K562 (cell line): ENCODE data around the gene ZCCHC3. TPM values are rescaled to one million over a fixed set of nuclear protein-coding genes. Genes with fewer than 3 reads are reported as not detected.

Experiments used
- ATAC-seq: fragments of 200-7000 bp; cut with Tn5 transposase; 3 replicates; pipeline ENCODE4 v1.9.1; 2020; ENCODE audit warnings: moderate library complexity
- BruUV-seq: library from RNA; stranded (reverse); fragments of 400-500 nt; replicated peaks from 2 replicates; lab custom pipeline; 2021; lab: Mats Ljungman, UMichigan
- CTCF ChIA-PET: fragments of 300-600 bp; formaldehyde crosslinking; extraction: SDS; loops from one replicate; lab custom pipeline; 2021; ENCODE audit warnings: low intra/inter-chr PET ratio; lab: Yijun Ruan, JAX
- POLR2A ChIA-PET: fragments of 300-600, 350-650 bp; sonication (Branson Sonifier 250); formaldehyde crosslinking; extraction: SDS; loops from one replicate; lab custom pipeline; 2021; ENCODE audit warnings: antibody characterized with exemption, inconsistent platforms; lab: Yijun Ruan, JAX
- DNase-seq, 4 experiments: peaks; one replicate each; pipeline versions ENCODE4 v3.0.0 to v3.0.0-alpha.2; 2011 to 2018; ENCODE audit warnings: low spot score in 3 of 4, mixed read lengths in 3 of 4; ENCODE audit errors: extremely low read depth in 1 of 4
- FAIRE-seq: peaks from 2 replicates; lab custom pipeline; 2011; peaks lifted over from hg19 to GRCh38; lab: Jason Lieb, UNC
- H2AFZ ChIP-seq: 2 replicates; pipeline ENCODE4 v1.6.0; 2011; ENCODE audit warnings: low read depth, low read length, control low read depth, inconsistent platforms
- H3K27ac ChIP-seq: fragments of 200-600 bp; 3 replicates; pipeline ENCODE4 v1.8.0; 2011; ENCODE audit warnings: low read depth, mild to moderate bottlenecking, control low read depth, inconsistent platforms, low read length, moderate library complexity, mixed read lengths; ENCODE audit errors: extremely low read depth
- H3K27me3 ChIP-seq, 2 experiments: fragments of 300-600 bp in 1 of 2; 2 replicates in 1 of 2; 3 replicates in 1 of 2; pipeline versions ENCODE4 v1.6.0 to v1.8.0; 2011; ENCODE audit warnings: inconsistent platforms in 2 of 2, low read length in 2 of 2, mild to moderate bottlenecking in 1 of 2, mixed read lengths in 1 of 2, moderate library complexity in 1 of 2; ENCODE audit not compliant: control insufficient read depth in 2 of 2, insufficient read depth in 2 of 2
- H3K36me3 ChIP-seq: fragments of 300-600 bp; 3 replicates; pipeline ENCODE4 v1.8.0; 2011; ENCODE audit warnings: mild to moderate bottlenecking, low read length, inconsistent platforms; ENCODE audit not compliant: control insufficient read depth, insufficient read depth
- H3K4me1 ChIP-seq, 2 experiments: fragments of 200-600 bp in 1 of 2; replicated peaks in 1 of 2; 2 replicates in 1 of 2; 3 replicates in 1 of 2; pipeline versions ENCODE4 v1.5.1 to v1.8.0; 2011; ENCODE audit warnings: inconsistent platforms in 2 of 2, low read length in 2 of 2, mild to moderate bottlenecking in 1 of 2, mixed read lengths in 1 of 2, moderate library complexity in 1 of 2; ENCODE audit not compliant: control insufficient read depth in 2 of 2, insufficient read depth in 2 of 2
- H3K4me2 ChIP-seq: 2 replicates; pipeline ENCODE4 v1.6.1; 2011; ENCODE audit warnings: low read length, control low read depth, inconsistent platforms, mixed read lengths; ENCODE audit not compliant: insufficient read depth
- H3K4me3 ChIP-seq: fragments of 200-600 bp; sonication (generic), shearing (Covaris generic); 2 replicates; pipeline ENCODE4 v1.5.1; 2016; ENCODE audit warnings: control low read depth, inconsistent platforms
- H3K79me2 ChIP-seq: fragments of 200-600 bp; 3 replicates; pipeline ENCODE4 v1.8.0; 2011; ENCODE audit warnings: low read length, inconsistent platforms; ENCODE audit not compliant: control insufficient read depth, insufficient read depth
- H3K9ac ChIP-seq, 2 experiments: 2 replicates each; pipeline versions ENCODE4 v1.6.0 to v1.6.1; 2011; ENCODE audit warnings: low read depth in 2 of 2, low read length in 2 of 2, control low read depth in 1 of 2, inconsistent platforms in 1 of 2, mild to moderate bottlenecking in 1 of 2, mixed read lengths in 1 of 2; ENCODE audit not compliant: insufficient read depth in 1 of 2
- H3K9me1 ChIP-seq: one replicate; pipeline ENCODE4 v1.6.0; 2011; ENCODE audit warnings: inconsistent platforms, mild to moderate bottlenecking, low read length, moderate library complexity; ENCODE audit not compliant: control insufficient read depth, insufficient read depth
- H3K9me3 ChIP-seq: replicated peaks from 2 replicates; pipeline ENCODE4 v1.5.1; 2011; ENCODE audit warnings: low read depth, low read length, inconsistent platforms; ENCODE audit not compliant: control insufficient read depth, insufficient read depth
- H4K20me1 ChIP-seq: replicated peaks from 2 replicates; pipeline ENCODE4 v1.6.1; 2011; ENCODE audit warnings: low read length, inconsistent platforms, mixed read lengths; ENCODE audit not compliant: control insufficient read depth, insufficient read depth
- ATF3 ChIP-seq, 2 experiments: fragments of 450-650 bp in 1 of 2; sonication (generic) in 1 of 2; formaldehyde crosslinking in 1 of 2; IDR thresholded peaks in 1 of 2; conservative IDR thresholded peaks in 1 of 2; 2 replicates each; pipeline versions ENCODE4 v1.6.1 to v1.8.1; 2016 to 2023; ENCODE audit warnings: mild to moderate bottlenecking in 2 of 2, moderate library complexity in 2 of 2, inconsistent platforms in 1 of 2, missing genetic modification reagents in 1 of 2
- BRCA1 ChIP-seq, 2 experiments: fragments of 450-650 bp in 1 of 2; sonication (generic) in 1 of 2; formaldehyde crosslinking in 1 of 2; IDR thresholded peaks; 2 replicates each; pipeline versions ENCODE4 v1.5.0 to v1.6.1; 2017 to 2020; ENCODE audit warnings: mild to moderate bottlenecking in 1 of 2, missing genetic modification reagents in 1 of 2
- E2F1 ChIP-seq: sonication (generic); formaldehyde crosslinking; IDR thresholded peaks from 2 replicates; pipeline ENCODE4 v1.8.1; 2023; ENCODE audit warnings: mild to moderate bottlenecking, missing genetic modification reagents, moderate library complexity
- MAFK ChIP-seq: IDR thresholded peaks from 2 replicates; pipeline ENCODE4 v1.6.1; 2011; ENCODE audit warnings: low read length, improper control_type of control experiment
- MBD2 ChIP-seq: sonication (generic); IDR thresholded peaks from 2 replicates; pipeline ENCODE4 v1.6.1; 2016; ENCODE audit warnings: low read depth, borderline replicate concordance
- PTRF ChIP-seq: fragments of 450-650 bp; IDR thresholded peaks from 2 replicates; pipeline ENCODE4 v1.6.1; 2016; ENCODE audit warnings: mild to moderate bottlenecking, missing genetic modification characterization, missing compliant biosample characterization
- RHOXF2B ChIP-seq: fragments of 250-450 bp; sonication (Bioruptor Pico); conservative IDR thresholded peaks from 2 replicates; pipeline ENCODE4 v1.5.1; 2021
- XRCC3 ChIP-seq: fragments of 450-650 bp; IDR thresholded peaks from 2 replicates; pipeline ENCODE4 v1.6.1; 2017; ENCODE audit warnings: mild to moderate bottlenecking, moderate library complexity
- ZBTB1 ChIP-seq: sonication (generic); formaldehyde crosslinking; IDR thresholded peaks from 2 replicates; pipeline ENCODE4 v1.8.1; 2023; ENCODE audit warnings: missing genetic modification reagents, low read depth, mild to moderate bottlenecking, borderline replicate concordance
- ZBTB26 ChIP-seq: fragments of 450-650 bp; formaldehyde crosslinking; IDR thresholded peaks from 2 replicates; pipeline ENCODE4 v1.4.0; 2022; ENCODE audit warnings: missing genetic modification characterization
- WGBS: fragments of 100-300 bp; shearing (Covaris generic); methylation state at CpG from one replicate; pipeline ENCODE4 v1.1.6; 2016; ENCODE audit warnings: low coverage, mixed read lengths; ENCODE audit not compliant: insufficient coverage; ENCODE audit errors: missing lambda C conversion rate; 5-methylcytosine and 5-hydroxymethylcytosine counted together
- in situ Hi-C: fragments of 300-500 bp; cut with MboI; formaldehyde crosslinking; loops from 4 replicates; pipeline ENCODE4 v1.15.0; 2018; ENCODE audit warnings: inconsistent platforms, mixed read lengths
- intact Hi-C: fragments of 100-400 bp; cut with micrococcal nuclease; formaldehyde crosslinking; loops from 2 replicates; pipeline ENCODE4 v1.14.2; 2022
- polyA plus RNA-seq, 8 experiments: library from polyadenylated mRNA; depleted of rRNA in 4 of 8; stranded (reverse) in 5 of 8; unstranded in 3 of 8; fragments of >200 nt; fragmentation: Nextera tagmentation in 2 of 8; fragmentation: Illumina TruSeq in 1 of 8; extraction: Ambion mirVana in 2 of 8; extraction: Trizol in 1 of 8; gene quantifications; 2 replicates each; pipeline versions ENCODE4 v1.2.1 to v1.2.3, GENCODE V29; 2011 to 2014; ENCODE audit warnings: inconsistent platforms in 1 of 8, missing spikeins in 1 of 8
- total RNA-seq, 7 experiments: library from RNA; depleted of rRNA in 6 of 7; stranded (reverse); fragments of >200 nt in 6 of 7; fragmentation: Illumina TruSeq in 2 of 7; extraction: Trizol in 2 of 7; gene quantifications; 2 replicates each; pipeline versions ENCODE4 v1.2.1 to v1.2.3, GENCODE V29; 2011 to 2021; ENCODE audit warnings: low replicate concordance in 1 of 7

The ZCCHC3 gene
- total and polyA plus RNA-seq, 9 of the 15 experiments (the other 6 are each of a cell fraction or from before 2014, with no cell fraction given), result 2.8 to 23.3 (median 16.5) TPM

GRCh38 chr20:301886-302848 is 4.8 kb downstream of the ZCCHC3 start:
- H3K9me3 ChIP-seq, result no peaks in the 10 kb centered on the region
- peaks cover 40% of the 10 kb centered on the region for H3K79me2 ChIP-seq
- no peak overlapping the region for H3K27ac ChIP-seq
- no peak overlapping the region for H3K9ac ChIP-seq
- ChIA-PET CTCF (no interaction called here), POLR2A (interaction anchor here (0.6 to 1.3 kb wide), 2 partner anchors 20 to 77 kb away, joined by 3 read pairs; no protein-coding TSS in a partner anchor)
- no TSS peak for BruUV-seq
- H3K27me3 ChIP-seq, result no peaks in the 10 kb centered on the region
- no peak overlapping the region for H3K4me3 ChIP-seq
- H2AFZ ChIP-seq, result no peak overlapping the region
- 85% methylated on average over 13 of the region's 13 CpGs for WGBS
- TF ChIP-seq XRCC3 (no peak), E2F1 (CRISPR knock-in tag) (no peak), BRCA1 (IDR thresholded peaks at IDR 0.05) (no peak), BRCA1 (CRISPR knock-in tag; IDR thresholded peaks at IDR 0.05) (no peak), MAFK (no peak), MBD2 (no peak), ZBTB26 (CRISPR knock-in tag) (no peak), PTRF (tag) (no peak), ZBTB1 (CRISPR knock-in tag) (no peak), RHOXF2B (no peak), ATF3 (IDR thresholded peaks at IDR 0.05) (no peak), ATF3 (CRISPR knock-in tag; conservative IDR thresholded peaks at IDR 0.05) (no peak)
- no peak for FAIRE-seq
- ATAC-seq, result no peak
- DNase-seq, result no peak
- H3K4me2 ChIP-seq, result no peak overlapping the region
- no peaks in the 10 kb centered on the region for H3K9me1 ChIP-seq
- peaks cover 10 to 17% of the 10 kb centered on the region in 2 experiments; a peak in 4 of 5 replicates for H3K4me1 ChIP-seq
- peaks cover 25% of the 10 kb centered on the region; the same call in 2 of the 3 replicates for H3K36me3 ChIP-seq
- H4K20me1 ChIP-seq, result peaks cover 13% of the 10 kb centered on the region
- intact Hi-C loops, result no loop called here
- in situ Hi-C loops, result no loop called here
